H54 (cell line): ENCODE measurements around the gene C1orf174.

ENCODE experiments used
- DNase-seq: peaks from one replicate; pipeline ENCODE4 v3.0.0; 2011; ENCODE audit warnings: low spot score, mixed read lengths; ENCODE audit not compliant: insufficient read length
- FAIRE-seq: peaks from 3 replicates; lab custom pipeline; 2011; peaks lifted over from hg19 to GRCh38; lab: Jason Lieb, UNC
- POLR2A ChIP-seq: IDR thresholded peaks from 2 replicates; pipeline ENCODE4 v1.6.1; 2011; ENCODE audit warnings: low read depth, mild to moderate bottlenecking, low read length

C1orf174 gene

DNA sequence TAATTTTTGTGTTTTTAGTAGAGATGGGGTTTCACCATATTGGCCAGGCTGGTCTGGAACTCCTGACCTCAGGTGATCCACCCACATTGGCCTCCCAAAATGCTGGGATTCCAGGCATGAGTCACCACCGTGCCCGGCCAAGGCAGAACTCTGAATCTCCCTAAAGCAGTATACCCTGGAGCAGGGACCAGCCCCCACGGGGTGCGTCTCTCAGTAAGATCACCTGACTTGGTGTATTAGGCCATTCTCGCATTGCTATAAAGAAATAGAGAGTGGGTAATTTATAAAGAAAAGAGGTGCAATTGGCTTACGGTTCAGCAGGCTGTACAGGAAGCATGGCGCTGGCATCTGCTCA lies 28.6 kb downstream of the C1orf174 start:
- DNase-seq: no peak
- no peak for FAIRE-seq
- no peak for TF ChIP-seq POLR2A

DNA sequence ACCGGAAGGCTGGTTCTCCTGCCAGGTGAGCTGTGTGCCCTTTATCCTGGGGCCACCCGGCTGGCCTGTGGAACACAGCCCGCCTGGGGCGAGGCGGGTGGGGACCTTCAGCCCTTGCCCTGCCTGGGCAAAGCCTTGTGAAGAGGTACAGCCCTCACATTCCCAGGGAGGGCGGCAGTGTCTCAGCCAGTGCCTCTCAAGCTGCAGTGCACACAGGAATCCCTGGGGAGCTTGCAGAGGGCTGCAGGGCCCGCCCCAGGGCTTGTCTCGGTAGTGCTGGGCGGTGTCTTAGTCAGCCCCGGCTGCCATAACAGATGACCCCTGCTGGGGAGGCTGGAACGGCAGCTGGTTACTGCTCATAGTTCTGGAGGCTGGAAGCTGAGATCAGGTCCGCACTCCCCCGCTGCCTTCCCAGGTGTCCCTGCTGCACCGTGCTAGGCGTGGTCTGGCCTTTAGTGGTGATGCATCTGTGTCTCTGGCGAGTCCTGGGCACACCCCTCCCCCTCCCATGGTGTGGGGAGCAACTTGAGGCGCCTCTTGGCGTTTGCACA lies 30.2 kb downstream of the C1orf174 start:
- no peak for TF ChIP-seq POLR2A
- FAIRE-seq (peak; percentile 75), DNase-seq (peak; percentile 77)

DNA sequence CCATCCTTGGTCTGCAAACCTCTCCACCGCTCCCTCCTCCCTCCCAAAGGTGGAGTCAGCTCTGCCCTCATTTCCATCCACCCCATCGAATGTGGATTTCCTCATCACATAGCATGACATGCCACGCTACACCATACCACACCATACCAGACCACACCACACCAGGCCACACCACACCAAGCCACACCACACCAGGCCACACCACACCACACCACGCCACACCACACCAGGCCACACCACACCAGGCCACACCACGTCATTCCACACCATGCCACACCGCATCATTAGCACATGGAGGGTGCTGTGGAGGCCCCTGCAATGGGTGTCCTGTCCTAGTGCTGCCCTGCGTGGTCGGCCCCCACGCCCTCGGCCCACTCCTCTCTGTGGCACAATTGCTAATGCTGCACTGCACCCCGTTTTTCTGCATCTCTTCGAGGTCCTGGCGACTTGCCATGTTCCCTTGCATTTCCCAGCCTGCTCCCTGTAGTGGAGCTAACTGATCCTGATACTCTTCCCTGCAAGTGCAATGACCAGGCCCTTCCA lies 31.5 kb downstream of the C1orf174 start:
- DNase-seq (no peak), FAIRE-seq (no peak)
- no peak for TF ChIP-seq POLR2A

DNA sequence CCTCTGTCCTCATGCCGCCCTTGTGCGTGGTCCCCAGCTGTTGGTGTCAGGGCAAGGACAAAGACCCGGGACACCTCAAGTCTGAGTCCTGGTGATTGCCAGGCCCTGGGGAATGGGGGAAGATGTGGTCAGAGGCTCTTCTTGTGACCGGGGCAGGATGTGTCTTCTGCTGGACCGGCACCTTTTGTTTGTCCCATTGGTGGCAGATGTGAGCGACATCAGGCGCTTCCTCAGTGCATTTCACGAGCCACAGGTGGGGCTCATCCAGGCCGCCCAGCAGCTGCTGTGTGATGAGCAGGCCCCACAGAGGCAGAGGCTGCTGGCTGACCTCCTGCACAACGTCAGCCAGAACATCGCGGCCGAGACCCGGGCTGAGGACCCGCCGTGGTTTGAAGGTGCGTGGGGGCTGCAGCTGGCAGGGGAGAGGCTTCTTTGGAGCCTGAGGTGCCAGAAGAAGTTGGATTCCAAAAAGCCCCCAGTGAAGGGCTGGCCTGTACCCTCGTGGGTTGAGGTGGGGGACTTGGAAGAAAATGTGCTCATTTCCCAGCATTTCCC lies 34.4 kb downstream of the C1orf174 start:
- no peak for TF ChIP-seq POLR2A
- DNase-seq (no peak), FAIRE-seq (no peak)

DNA sequence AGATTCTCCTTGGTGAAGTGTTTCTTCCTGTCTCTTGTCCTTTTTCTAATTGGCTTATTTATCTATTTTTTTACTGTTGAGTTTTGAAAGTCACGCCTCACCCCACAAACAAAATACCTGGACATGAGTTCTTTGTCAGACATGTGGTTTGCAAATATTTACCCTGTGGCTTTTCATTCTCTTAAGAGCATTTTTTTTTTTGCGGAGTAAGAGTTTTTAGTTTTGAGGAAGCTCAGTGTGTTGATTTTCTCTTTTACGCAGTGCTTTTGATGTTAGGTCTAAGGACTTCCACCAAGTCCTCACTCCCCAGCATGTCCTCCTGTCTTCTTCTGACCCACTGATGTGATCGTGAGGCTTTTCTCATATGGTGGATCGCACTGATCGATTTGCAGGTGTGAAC lies 35.2 kb downstream of the C1orf174 start:
- FAIRE-seq (no peak), DNase-seq (no peak)
- no peak for TF ChIP-seq POLR2A

DNA sequence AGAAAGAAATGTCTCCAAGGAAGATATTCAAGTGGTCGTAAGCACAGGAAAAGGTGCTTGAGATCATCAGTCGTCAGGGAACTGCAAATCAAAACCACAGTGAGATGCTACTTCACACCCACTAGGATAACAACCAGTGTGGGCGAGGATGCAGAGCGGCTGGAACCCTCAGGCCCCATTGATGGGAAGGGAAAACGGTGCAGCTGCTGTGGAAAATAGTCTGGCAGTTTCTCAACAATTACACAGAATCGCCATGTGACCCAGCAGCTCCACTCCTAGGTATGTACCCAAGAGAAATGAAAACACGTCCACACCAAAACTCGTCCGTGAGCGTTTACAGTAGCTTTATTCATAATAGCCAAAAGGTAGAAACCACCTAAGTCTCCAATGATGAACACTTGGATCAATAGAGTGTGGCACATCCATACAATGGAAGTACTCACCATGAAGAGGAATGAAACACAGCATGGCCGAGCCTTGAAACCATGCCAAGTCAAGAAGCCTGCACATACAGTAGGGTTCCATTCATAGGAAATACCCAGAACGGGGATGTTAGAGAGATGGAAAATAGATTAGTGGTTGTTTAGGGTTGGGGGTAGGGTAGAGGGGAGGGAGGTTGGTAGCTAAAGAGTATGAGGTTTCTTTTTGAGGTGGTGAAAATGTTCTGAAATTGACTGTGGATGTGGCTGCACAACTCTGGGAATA lies 36.7 kb downstream of the C1orf174 start:
- no peak for TF ChIP-seq POLR2A
- DNase-seq (no peak), FAIRE-seq (no peak)

DNA sequence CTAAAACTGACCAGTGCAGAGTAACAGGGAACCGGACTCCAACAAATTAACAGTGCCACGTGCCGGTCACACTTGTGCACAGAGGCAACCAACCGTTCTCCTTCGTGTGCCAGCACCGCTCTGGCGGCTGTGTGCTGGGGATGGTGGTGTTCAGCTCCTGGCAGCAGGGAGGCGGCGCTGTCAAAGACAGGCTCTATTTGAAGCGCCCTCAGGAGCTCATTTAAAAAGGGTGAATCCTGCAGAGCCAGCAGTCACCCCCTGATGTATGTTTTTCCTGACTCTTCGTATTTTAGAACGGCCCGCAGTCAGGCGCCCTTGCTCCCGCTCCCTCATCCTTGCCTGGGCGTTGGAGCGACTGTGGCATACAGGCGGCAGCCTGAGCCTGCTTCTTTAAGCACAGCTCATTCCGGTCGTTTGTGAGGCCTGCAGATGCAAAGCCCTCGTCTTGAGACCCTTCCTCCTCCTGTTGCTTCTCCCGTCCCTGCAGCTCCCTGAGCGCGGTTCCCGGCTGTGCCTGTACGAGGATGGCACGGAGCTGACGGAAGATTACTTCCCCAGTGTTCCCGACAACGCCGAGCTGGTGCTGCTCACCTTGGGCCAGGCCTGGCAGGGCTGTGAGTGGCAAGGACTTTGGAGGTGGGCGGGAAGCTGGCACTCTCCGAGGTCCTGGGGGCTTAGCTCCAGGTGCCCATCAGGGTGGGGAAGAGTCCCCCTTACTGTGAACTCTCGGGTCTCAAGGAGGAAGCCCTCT lies 41.7 kb downstream of the C1orf174 start:
- no peak for DNase-seq
- FAIRE-seq: no peak
- no peak for TF ChIP-seq POLR2A

DNA sequence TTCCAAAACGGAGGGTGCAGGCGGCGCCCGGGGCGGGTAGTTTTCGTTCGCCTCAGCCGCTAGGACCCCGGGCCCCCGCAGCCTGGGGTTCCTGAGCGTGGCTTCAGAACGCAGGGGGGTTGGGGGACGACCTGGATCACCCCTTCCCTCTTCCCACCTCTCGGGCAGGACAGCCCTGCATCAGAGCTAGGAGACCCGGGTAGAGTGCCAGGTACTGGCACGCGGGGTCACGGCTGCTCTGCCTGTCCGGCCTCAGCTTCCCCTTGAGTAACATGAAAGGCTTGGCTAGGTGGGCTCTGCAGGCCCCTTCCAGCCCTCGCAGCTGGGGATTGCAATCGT lies 42.3 kb downstream of the C1orf174 start:
- FAIRE-seq (no peak), DNase-seq (no peak)
- TF ChIP-seq POLR2A: no peak

DNA sequence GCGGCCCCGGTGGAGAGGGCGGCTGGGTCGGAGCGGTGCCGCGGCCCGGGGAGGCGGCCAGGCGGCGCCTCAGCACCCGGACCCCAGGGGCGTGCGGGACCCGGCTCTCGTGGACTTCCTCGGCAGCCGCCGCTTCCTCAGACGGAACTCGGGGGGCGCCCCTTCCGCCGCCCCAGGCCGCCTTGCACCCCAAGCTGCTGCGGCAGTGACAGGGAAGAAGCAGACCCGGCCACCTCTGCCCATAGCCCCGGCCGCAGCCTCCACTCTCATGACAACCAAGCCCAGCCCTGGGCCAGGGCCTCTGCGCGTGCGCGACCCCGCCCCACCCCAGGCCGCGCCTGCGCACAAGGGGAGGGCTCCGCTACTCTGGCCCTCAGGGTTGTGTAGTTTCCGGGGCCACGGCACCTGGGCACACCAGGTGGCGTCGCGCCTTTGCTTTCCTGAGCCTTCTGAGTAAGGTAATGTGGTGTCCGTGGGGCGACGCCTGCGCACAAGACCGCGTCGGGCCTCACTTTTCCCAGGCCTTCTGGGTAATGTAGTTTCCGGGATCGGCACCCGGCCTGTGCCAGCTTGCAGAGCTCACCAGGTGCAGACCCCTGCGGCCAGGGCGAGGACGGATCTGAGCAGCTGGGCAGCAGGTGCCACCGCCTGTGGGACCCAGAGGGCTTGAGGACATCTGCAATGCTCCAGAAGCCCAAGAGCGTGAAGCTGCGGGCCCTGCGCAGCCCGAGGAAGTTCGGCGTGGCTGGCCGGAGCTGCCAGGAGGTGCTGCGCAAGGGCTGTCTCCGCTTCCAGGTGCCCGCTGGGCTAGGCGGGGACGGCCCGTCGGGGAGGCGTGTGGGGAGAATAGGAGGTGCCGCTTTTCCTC lies 42.9 kb downstream of the C1orf174 start, which contains the start of the genes CEP104 and DFFB:
CEP104 (minus strand) TSS at position 289 of the 868 bp plus-strand sequence. CDS start 4,804 bp downstream, outside the sequence.
DFFB (plus strand) TSS at position 554 of the 868 bp plus-strand sequence; CDS start at position 682, 128 bp downstream.
- DNase-seq (peak; percentile 97), FAIRE-seq (peak; percentile 62)
- TF ChIP-seq POLR2A: peak; percentile 71

DNA sequence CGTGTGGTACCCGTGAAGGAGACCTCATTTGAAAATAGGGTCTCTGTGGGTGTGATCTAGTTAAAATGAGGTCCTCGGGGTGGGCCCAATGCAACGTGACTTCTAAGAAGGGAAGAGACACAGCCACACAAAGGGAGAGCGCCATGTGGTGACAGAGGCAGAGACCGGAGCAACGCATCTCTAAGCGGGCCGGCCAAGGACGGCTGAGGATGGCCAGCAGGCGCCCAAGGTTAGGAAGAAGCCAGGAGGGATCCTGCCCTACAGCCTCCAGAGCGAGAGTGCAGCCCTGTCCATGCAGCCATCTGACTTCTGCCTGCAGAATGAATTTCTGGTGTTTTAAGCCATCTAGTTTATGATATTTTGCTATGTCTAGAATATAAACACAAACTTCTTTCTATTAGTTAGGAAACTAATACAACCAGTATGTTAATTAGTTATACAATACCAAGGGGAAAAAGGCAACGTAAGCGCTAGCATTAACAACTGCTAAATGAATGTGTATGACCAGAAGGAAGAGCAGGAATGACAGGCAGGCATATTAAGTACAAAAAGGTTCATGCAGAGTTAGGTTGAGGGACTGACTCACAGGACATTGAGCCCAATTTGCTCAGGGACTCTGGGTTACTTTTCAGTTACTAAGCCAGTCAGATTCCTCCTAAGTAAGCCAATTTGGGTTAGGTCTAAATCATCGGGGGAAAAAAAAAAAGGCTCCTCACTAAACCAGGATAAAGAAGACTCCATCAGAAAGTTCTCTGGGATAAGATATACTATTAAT lies 47.2 kb downstream of the C1orf174 start:
- no peak for DNase-seq
- FAIRE-seq: no peak
- TF ChIP-seq POLR2A: no peak

DNA sequence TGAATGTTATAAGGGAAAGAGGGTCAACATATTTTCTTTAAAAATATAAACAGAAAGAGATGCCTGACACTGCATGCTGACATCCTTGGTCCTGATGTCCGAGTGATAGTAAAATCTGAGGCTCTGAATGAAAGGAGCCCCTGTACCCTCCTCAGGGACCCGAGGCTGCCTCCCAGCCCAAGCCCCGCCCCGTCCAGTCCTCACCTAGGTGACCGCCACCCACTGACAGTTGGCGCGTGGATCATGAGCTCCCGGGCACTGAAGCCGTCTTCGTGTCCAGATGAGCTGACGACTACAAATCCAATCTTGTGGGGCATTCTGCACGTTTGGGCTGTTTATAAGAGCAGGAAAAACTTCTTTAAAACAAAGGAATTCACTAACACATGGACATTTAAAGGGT lies 48.0 kb downstream of the C1orf174 start:
- no peak for DNase-seq
- no peak for FAIRE-seq

DNA sequence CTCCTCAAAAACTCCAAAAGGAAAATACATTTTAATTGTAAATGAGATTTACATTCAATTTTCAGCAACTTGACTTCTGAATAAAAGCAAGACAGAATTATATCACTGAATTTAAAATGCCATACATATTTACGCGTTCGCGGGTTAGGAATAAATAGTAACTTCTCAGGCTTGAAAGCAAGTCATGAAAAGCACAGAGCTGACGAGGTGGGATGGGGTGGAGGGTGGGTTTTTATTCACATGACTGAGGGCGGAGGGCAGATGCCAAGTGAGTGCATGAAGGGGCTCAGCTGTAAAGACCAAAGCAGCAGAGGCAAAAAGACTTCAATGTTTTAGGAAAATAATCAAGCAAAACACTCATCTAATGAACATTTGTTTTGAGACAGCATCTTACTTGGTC lies 48.8 kb downstream of the C1orf174 start:
- FAIRE-seq: no peak

More for the DNA sequence above, 48.0 kb downstream of the C1orf174 start:
- no peak for TF ChIP-seq POLR2A

DNA sequence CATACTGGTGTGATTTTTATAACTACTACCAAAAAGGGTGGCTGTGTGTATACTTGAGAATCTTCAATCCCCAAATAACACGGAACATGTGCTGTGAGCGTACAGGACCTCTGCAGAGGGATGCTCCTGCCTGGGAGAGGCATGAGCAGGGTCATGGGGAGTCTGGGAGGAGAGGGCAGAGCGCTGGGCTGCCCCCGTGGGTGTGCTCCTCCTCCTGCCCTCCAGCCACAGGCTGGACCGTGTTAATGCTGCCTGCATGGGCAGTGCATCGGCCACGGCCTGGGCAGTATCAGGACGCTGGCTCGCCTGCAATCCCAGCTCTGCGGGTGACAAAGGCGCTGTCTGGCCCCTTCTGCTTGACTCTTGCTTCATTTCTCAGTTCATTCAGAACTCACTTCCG lies 49.2 kb downstream of the C1orf174 start:
- DNase-seq (no peak), FAIRE-seq (no peak)
- no peak for TF ChIP-seq POLR2A

More for the DNA sequence above, 48.8 kb downstream of the C1orf174 start:
- no peak for TF ChIP-seq POLR2A
- DNase-seq: no peak
